HG03066 (cell line): ENCODE measurements around the gene UBE2Z.
"Not testable (repeated sequence)": the region's sequence is repeated elsewhere in the genome, so short reads cannot be mapped to it uniquely, and the experiment has no call there.

Source experiments
- ATAC-seq: cut with Tn5 transposase; IDR thresholded peaks from one replicate; pipeline ENCODE4 v1.9.1; 2021; ENCODE audit warnings: low read depth; ENCODE audit not compliant: unreplicated experiment

Gene UBE2Z

GRCh38 chr17:48908047-48908843, at the start of gene UBE2Z:
Gene UBE2Z (plus strand): TSS chr17:48908407. CDS start chr17:48908504, 97 bp downstream.
- ATAC-seq, result peak; percentile 69

GRCh38 chr17:48860034-48860433, 48.2 kb upstream of the UBE2Z start:
- no peak for ATAC-seq

GRCh38 chr17:48860456-48860855, 47.8 kb upstream of the UBE2Z start:
- no peak for ATAC-seq

GRCh38 chr17:48868916-48869500, 39.2 kb upstream of the UBE2Z start:
- no peak for ATAC-seq

GRCh38 chr17:48869821-48870318, 38.3 kb upstream of the UBE2Z start:
- no peak for ATAC-seq

GRCh38 chr17:48871035-48871550, 37.1 kb upstream of the UBE2Z start:
- ATAC-seq, result no peak

- no peak for ATAC-seq
These were observed 36.5 kb upstream of the UBE2Z start for GRCh38 chr17:48871551-48872351.

GRCh38 chr17:48872409-48872808, 35.8 kb upstream of the UBE2Z start:
- ATAC-seq, result not testable (repeated sequence)

GRCh38 chr17:48873209-48873608, 35.0 kb upstream of the UBE2Z start:
- no peak for ATAC-seq

- ATAC-seq, result no peak
These were observed 34.3 kb upstream of the UBE2Z start for GRCh38 chr17:48873696-48874443.

GRCh38 chr17:48878920-48879898, 29.0 kb upstream of the UBE2Z start:
- ATAC-seq, result no peak

GRCh38 chr17:48882272-48882671, 25.9 kb upstream of the UBE2Z start:
- no peak for ATAC-seq

GRCh38 chr17:48883171-48883570, 25.0 kb upstream of the UBE2Z start:
- ATAC-seq, result no peak

- ATAC-seq, result no peak
These were observed 18.1 kb upstream of the UBE2Z start for GRCh38 chr17:48890086-48890485.

GRCh38 chr17:48892940-48893645, 15.1 kb upstream of the UBE2Z start:
- ATAC-seq, result no peak

GRCh38 chr17:48893646-48894508, 14.3 kb upstream of the UBE2Z start:
- ATAC-seq, result no peak

- no peak for ATAC-seq
These were observed 13.3 kb upstream of the UBE2Z start for GRCh38 chr17:48894886-48895285.

GRCh38 chr17:48901241-48901640, 7.0 kb upstream of the UBE2Z start:
- no peak for ATAC-seq
